H1 (cell line): ENCODE data around the gene TEX29. TPM values are rescaled to one million over a fixed set of nuclear protein-coding genes. Genes with fewer than 3 reads are reported as not detected.

Source experiments
- CTCF ChIA-PET: fragments of 300-600 bp; sonication (Branson Sonifier 250); formaldehyde crosslinking; loops from one replicate; lab custom pipeline; 2021; ENCODE audit not compliant: partially characterized antibody; lab: Charles Lee
- POLR2A ChIA-PET: fragments of 300-600 bp; sonication (Branson Sonifier 250); formaldehyde crosslinking; loops from one replicate; lab custom pipeline; 2021; ENCODE audit warnings: inconsistent platforms; ENCODE audit not compliant: partially characterized antibody; lab: Charles Lee
- DNase-seq, 2 experiments: peaks; one replicate each; pipeline versions ENCODE4 v3.0.0 to v3.0.0-alpha.2; 2010 to 2022; ENCODE audit warnings: low spot score in 2 of 2, low read depth in 1 of 2, mixed read lengths in 1 of 2
- FAIRE-seq: peaks from 2 replicates; lab custom pipeline; 2011; peaks lifted over from hg19 to GRCh38; lab: Jason Lieb, UNC
- H2AFZ ChIP-seq: 2 replicates; pipeline ENCODE4 v1.8.1; 2012; ENCODE audit warnings: low read length, inconsistent platforms
- H2AK5ac ChIP-seq: 2 replicates; pipeline ENCODE4 v1.6.1; 2013; ENCODE audit warnings: low read depth, low read length
- H2BK120ac ChIP-seq: replicated peaks from 2 replicates; pipeline ENCODE3; 2013; ENCODE audit warnings: low read depth, low read length, inconsistent platforms
- H2BK12ac ChIP-seq: 2 replicates; pipeline ENCODE4 v1.6.1; 2013; ENCODE audit warnings: low read depth, low read length
- H2BK15ac ChIP-seq: 2 replicates; pipeline ENCODE4 v1.6.1; 2013; ENCODE audit warnings: low read length
- H2BK20ac ChIP-seq: 2 replicates; pipeline ENCODE4 v1.6.1; 2013; ENCODE audit warnings: low read length
- H2BK5ac ChIP-seq: 2 replicates; pipeline ENCODE4 v1.6.1; 2013; ENCODE audit warnings: low read depth, low read length
- H3K14ac ChIP-seq: 2 replicates; pipeline ENCODE4 v1.6.1; 2013; ENCODE audit warnings: inconsistent platforms; ENCODE audit not compliant: insufficient read length
- H3K18ac ChIP-seq: 2 replicates; pipeline ENCODE4 v1.6.1; 2013; ENCODE audit warnings: low read length; ENCODE audit errors: extremely low read depth
- H3K23ac ChIP-seq: 2 replicates; pipeline ENCODE4 v1.6.1; 2013; ENCODE audit warnings: inconsistent platforms; ENCODE audit not compliant: insufficient read length
- H3K23me2 ChIP-seq: 2 replicates; pipeline ENCODE4 v1.6.1; 2013; ENCODE audit warnings: low read depth, low read length
- H3K27ac ChIP-seq: 2 replicates; pipeline ENCODE4 v1.6.1; 2011; ENCODE audit warnings: low read depth, low read length, inconsistent platforms
- H3K27me3 ChIP-seq, 4 experiments: replicated peaks in 1 of 4; 1 replicate in 1 of 4; 2 replicates in 3 of 4; pipeline versions ENCODE4 v1.6.1 to v1.8.1; 2011 to 2013; ENCODE audit warnings: low read length in 3 of 4, mild to moderate bottlenecking in 3 of 4, inconsistent platforms in 2 of 4, mixed read lengths in 2 of 4, moderate library complexity in 1 of 4; ENCODE audit not compliant: control insufficient read depth in 3 of 4, insufficient read depth in 3 of 4; ENCODE audit errors: extremely low read depth in 1 of 4
- H3K36me3 ChIP-seq, 4 experiments: 2 replicates each; pipeline versions ENCODE4 v1.6.1 to v1.8.1; 2011 to 2013; ENCODE audit warnings: mild to moderate bottlenecking in 4 of 4, low read length in 3 of 4, moderate library complexity in 2 of 4, control low read depth in 1 of 4, inconsistent platforms in 1 of 4; ENCODE audit not compliant: insufficient read depth in 4 of 4, control insufficient read depth in 2 of 4
- H3K4ac ChIP-seq: replicated peaks from 2 replicates; pipeline ENCODE3; 2013; ENCODE audit warnings: low read length, low read depth, mixed read lengths, inconsistent platforms; ENCODE audit not compliant: insufficient read length
- H3K4me1 ChIP-seq, 4 experiments: replicated peaks in 1 of 4; 1 replicate in 1 of 4; 2 replicates in 3 of 4; pipeline versions ENCODE4 v1.6.1 to v1.8.1; 2011 to 2013; ENCODE audit warnings: low read length in 3 of 4, inconsistent platforms in 2 of 4, mixed read lengths in 1 of 4; ENCODE audit not compliant: insufficient read depth in 4 of 4, control insufficient read depth in 3 of 4
- H3K4me2 ChIP-seq, 2 experiments: 2 replicates each; pipeline versions ENCODE4 v1.6.1 to v1.8.1; 2011 to 2013; ENCODE audit warnings: low read depth in 2 of 2, low read length in 2 of 2, control low read depth in 1 of 2, inconsistent platforms in 1 of 2, mild to moderate bottlenecking in 1 of 2; ENCODE audit not compliant: insufficient read depth in 1 of 2
- H3K4me3 ChIP-seq, 4 experiments: fragments of 200-600, 300-600 bp in 1 of 4; sonication (generic), shearing (Covaris generic), sonication (Bioruptor Twin) in 1 of 4; 2 replicates each; pipeline versions ENCODE4 v1.5.1 to v1.8.1; 2011 to 2016; ENCODE audit warnings: low read length in 4 of 4, low read depth in 3 of 4, control low read depth in 2 of 4, inconsistent platforms in 2 of 4, mild to moderate bottlenecking in 2 of 4, mixed read lengths in 1 of 4, moderate library complexity in 1 of 4; ENCODE audit not compliant: insufficient read depth in 2 of 4; ENCODE audit errors: extremely low read depth in 1 of 4
- H3K56ac ChIP-seq: replicated peaks from 2 replicates; pipeline ENCODE3; 2013; ENCODE audit warnings: low read depth, mild to moderate bottlenecking, mixed read lengths, low read length, inconsistent platforms; ENCODE audit not compliant: insufficient read length
- H3K79me1 ChIP-seq: 2 replicates; pipeline ENCODE4 v1.6.1; 2013; ENCODE audit warnings: low read depth, low read length, control low read depth
- H3K79me2 ChIP-seq, 2 experiments: 2 replicates each; pipeline versions ENCODE4 v1.6.1 to v1.8.1; 2012 to 2013; ENCODE audit warnings: low read length in 2 of 2, mild to moderate bottlenecking in 2 of 2, inconsistent platforms in 1 of 2; ENCODE audit not compliant: insufficient read depth in 2 of 2, control insufficient read depth in 1 of 2
- H3K9ac ChIP-seq, 4 experiments: replicated peaks in 1 of 4; 1 replicate in 1 of 4; 2 replicates in 3 of 4; pipeline versions ENCODE4 v1.6.1 to v1.8.1; 2011 to 2013; ENCODE audit warnings: low read depth in 3 of 4, low read length in 3 of 4, control low read depth in 2 of 4, mild to moderate bottlenecking in 2 of 4, moderate library complexity in 2 of 4, inconsistent platforms in 1 of 4; ENCODE audit errors: extremely low read depth in 1 of 4
- H3K9me3 ChIP-seq, 2 experiments: 2 replicates each; pipeline versions ENCODE4 v1.6.1 to v1.8.1; 2012 to 2013; ENCODE audit warnings: mild to moderate bottlenecking in 2 of 2, moderate library complexity in 2 of 2, control low read depth in 1 of 2, inconsistent platforms in 1 of 2, low read depth in 1 of 2, low read length in 1 of 2, mixed read lengths in 1 of 2; ENCODE audit not compliant: insufficient read depth in 2 of 2
- H4K20me1 ChIP-seq, 2 experiments: replicated peaks in 1 of 2; 2 replicates each; pipeline versions ENCODE3 to v1.8.1; 2011 to 2013; ENCODE audit warnings: inconsistent platforms in 2 of 2, low read length in 2 of 2, mild to moderate bottlenecking in 1 of 2; ENCODE audit not compliant: insufficient read depth in 2 of 2, control insufficient read depth in 1 of 2
- H4K5ac ChIP-seq: 2 replicates; pipeline ENCODE4 v1.6.1; 2013; ENCODE audit warnings: low read length, low read depth, mixed read lengths, inconsistent platforms; ENCODE audit not compliant: insufficient read length
- H4K8ac ChIP-seq: 2 replicates; pipeline ENCODE4 v1.8.0; 2013; ENCODE audit warnings: mild to moderate bottlenecking, moderate library complexity, low read length, inconsistent platforms; ENCODE audit not compliant: insufficient read depth; ENCODE audit errors: extremely low read depth
- H4K91ac ChIP-seq: replicated peaks from 2 replicates; pipeline ENCODE3; 2013; ENCODE audit warnings: low read length, mixed read lengths, inconsistent platforms; ENCODE audit not compliant: insufficient read length
- CBX8 ChIP-seq: fragments of 300-800, 300-1000 bp; sonication (generic); IDR thresholded peaks from 2 replicates; pipeline ENCODE4 v1.7.1; 2016; ENCODE audit warnings: low read depth, low read length, borderline replicate concordance
- CREB1 ChIP-seq: IDR thresholded peaks from 2 replicates; pipeline ENCODE4 v1.6.1; 2012; ENCODE audit warnings: inconsistent platforms
- FOSL1 ChIP-seq: IDR thresholded peaks from 2 replicates; pipeline ENCODE4 v1.6.1; 2011; ENCODE audit warnings: mild to moderate bottlenecking, low read depth, low read length, moderate library complexity; ENCODE audit not compliant: insufficient read depth
- HDAC6 ChIP-seq: IDR thresholded peaks from one replicate; pipeline ENCODE4 v1.7.1; 2012; ENCODE audit warnings: low read depth, mild to moderate bottlenecking, inconsistent platforms, low read length, moderate library complexity
- NANOG ChIP-seq: IDR thresholded peaks from 2 replicates; pipeline ENCODE4 v1.6.1; 2011; ENCODE audit warnings: low read length, low read depth, mild to moderate bottlenecking, inconsistent platforms; ENCODE audit not compliant: insufficient read depth, poor library complexity, severe bottlenecking
- PHF8 ChIP-seq: fragments of 200-600 bp; sonication (generic); conservative IDR thresholded peaks from 2 replicates; pipeline ENCODE4 v1.7.1; 2012; ENCODE audit warnings: low read depth, mild to moderate bottlenecking, inconsistent platforms, low read length, moderate library complexity
- RFX5 ChIP-seq: IDR thresholded peaks from 2 replicates; pipeline ENCODE4 v1.6.1; 2011; ENCODE audit warnings: low read depth, low read length, improper control_type of control experiment, borderline replicate concordance
- SIX5 ChIP-seq: IDR thresholded peaks from 2 replicates; pipeline ENCODE4 v1.6.1; 2011; ENCODE audit warnings: mild to moderate bottlenecking, low read depth, low read length
- WGBS, 2 experiments: shearing (Covaris generic) in 1 of 2; methylation state at CpG; one replicate each; pipeline versions ENCODE4 v1.1.6 to v1.1.7; 2013 to 2015; ENCODE audit warnings: low lambda C conversion rate in 2 of 2, mixed read lengths in 2 of 2, inconsistent platforms in 1 of 2, low coverage in 1 of 2, missing lambda C conversion rate in 1 of 2; ENCODE audit not compliant: insufficient replicate concordance in 2 of 2, insufficient coverage in 1 of 2, insufficient read length in 1 of 2; ENCODE audit errors: extremely low coverage in 1 of 2, missing lambda C conversion rate in 1 of 2; 5-methylcytosine and 5-hydroxymethylcytosine counted together
- polyA plus RNA-seq, 7 experiments: library from polyadenylated mRNA; depleted of rRNA in 3 of 7; stranded (reverse) in 5 of 7; unstranded in 2 of 7; fragments of >200 nt in 5 of 7; fragments of 200-250 nt in 2 of 7; gene quantifications; 1 replicate in 5 of 7; 2 replicates in 1 of 7; 4 replicates in 1 of 7; pipeline versions ENCODE4 v1.2.1 to v1.2.3, GENCODE V29; 2011 to 2013; ENCODE audit warnings: missing spikeins in 2 of 7, mixed read lengths in 2 of 7
- total RNA-seq: library from RNA; stranded (reverse); fragmentation: NEBNext Ultra II Directional; extraction: Animal tissue kit (Norgen Biotek cat#: 25700); gene quantifications from 2 replicates; pipeline ENCODE4 v1.2.1, GENCODE V29; 2021
- TF ChIP-seq, protein P1 (sequence below), 3 experiments: IDR thresholded peaks; 1 replicate in 2 of 3; 2 replicates in 1 of 3; pipeline versions ENCODE4 v1.5.1 to v1.6.1; 2011; ENCODE audit warnings: low read length in 3 of 3, mild to moderate bottlenecking in 3 of 3, inconsistent platforms in 2 of 3, low read depth in 1 of 3, moderate library complexity in 1 of 3; ENCODE audit not compliant: insufficient read depth in 1 of 3; ENCODE audit errors: control extremely low read depth in 1 of 3

Gene TEX29
- total and polyA plus RNA-seq, 2 of the 8 experiments (the other 6 are each of a cell fraction or from before 2014, with no cell fraction given): 0.08 TPM; not detected in 1

- Histone ChIP-seq H3K27ac (no peak overlapping the region), H3K36me3 (peaks cover 21 to 59% (median 44%) of the 10 kb centered on the region in 4 experiments), H3K9me3 (no peaks in the 10 kb centered on the region), H3K23me2 (no peaks in the 10 kb centered on the region), H3K79me2 (no peaks in the 10 kb centered on the region), H3K4me1 (no peaks in the 10 kb centered on the region), H4K5ac (no peak overlapping the region), H2BK5ac (no peak overlapping the region), H3K4me2 (no peak overlapping the region), H2AFZ (no peak overlapping the region), H2BK20ac (no peak overlapping the region), H3K27me3 (peaks cover 0 to 1% (median 0%) of the 10 kb centered on the region in 4 experiments; a peak in 1 of 7 replicates), H3K9ac (no peak overlapping the region), H3K4me3 (no peak overlapping the region), H3K23ac (no peak overlapping the region), H2BK120ac (no peak overlapping the region), H4K20me1 (peaks cover 2 to 5% of the 10 kb centered on the region in 2 experiments), H3K4ac (no peak overlapping the region), H3K79me1 (peaks cover 2% of the 10 kb centered on the region; the same call in 1 of the 2 replicates), H3K18ac (no peak overlapping the region), H2BK12ac (no peak overlapping the region), H2BK15ac (no peak overlapping the region), H3K56ac (no peak overlapping the region), H4K8ac (no peak overlapping the region), H3K14ac (no peak overlapping the region), H2AK5ac (no peak overlapping the region), H4K91ac (no peak overlapping the region)
- POLR2A ChIA-PET: no interaction called here
- CTCF ChIA-PET: interaction anchor here (0.6 kb wide), 1 partner anchor 10 kb away, joined by 3 read pairs; no protein-coding TSS in a partner anchor
- no peak for FAIRE-seq
- no peak for DNase-seq
- 91% methylated on average over 16 of the region's 17 CpGs; no CpG with 5 or more reads in 1 of the 2 experiments for WGBS, 2 experiments
- TF ChIP-seq SIX5: no peak
- no peak for TF ChIP-seq CBX8
- TF ChIP-seq PHF8: no peak
- TF ChIP-seq FOSL1: no peak
- no peak for TF ChIP-seq CREB1
- no peak for TF ChIP-seq HDAC6
- TF ChIP-seq NANOG: no peak
- TF ChIP-seq, protein P1, sequence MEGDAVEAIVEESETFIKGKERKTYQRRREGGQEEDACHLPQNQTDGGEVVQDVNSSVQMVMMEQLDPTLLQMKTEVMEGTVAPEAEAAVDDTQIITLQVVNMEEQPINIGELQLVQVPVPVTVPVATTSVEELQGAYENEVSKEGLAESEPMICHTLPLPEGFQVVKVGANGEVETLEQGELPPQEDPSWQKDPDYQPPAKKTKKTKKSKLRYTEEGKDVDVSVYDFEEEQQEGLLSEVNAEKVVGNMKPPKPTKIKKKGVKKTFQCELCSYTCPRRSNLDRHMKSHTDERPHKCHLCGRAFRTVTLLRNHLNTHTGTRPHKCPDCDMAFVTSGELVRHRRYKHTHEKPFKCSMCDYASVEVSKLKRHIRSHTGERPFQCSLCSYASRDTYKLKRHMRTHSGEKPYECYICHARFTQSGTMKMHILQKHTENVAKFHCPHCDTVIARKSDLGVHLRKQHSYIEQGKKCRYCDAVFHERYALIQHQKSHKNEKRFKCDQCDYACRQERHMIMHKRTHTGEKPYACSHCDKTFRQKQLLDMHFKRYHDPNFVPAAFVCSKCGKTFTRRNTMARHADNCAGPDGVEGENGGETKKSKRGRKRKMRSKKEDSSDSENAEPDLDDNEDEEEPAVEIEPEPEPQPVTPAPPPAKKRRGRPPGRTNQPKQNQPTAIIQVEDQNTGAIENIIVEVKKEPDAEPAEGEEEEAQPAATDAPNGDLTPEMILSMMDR (IDR thresholded peaks at IDR 0.05; ENCODE audit: control extremely low read depth in 1 of 3, insufficient read depth in 1 of 3, low read depth in 1 of 3, low read length in 3 of 3): no peak
- no peak for TF ChIP-seq RFX5
These were observed 41.4 kb upstream of the TEX29 start for GRCh38 chr13:111278743-111279652.
